Measurements from ENCODE around the gene ASB13. TPM values are rescaled to one million over a fixed set of nuclear protein-coding genes. Genes with fewer than 3 reads are reported as not detected.

Gene ASB13
- total and polyA plus RNA-seq, 2 of the 13 experiments (the other 11 are each of a cell fraction or from before 2014, with no cell fraction given) = 9.3 to 15.4 TPM

GRCh38 chr10:5659702-5660528 is 6.5 kb downstream of the ASB13 start (continued):
- TF ChIP-seq PBX3 (CRISPR knock-in tag; IDR thresholded peaks at IDR 0.05; ENCODE audit: borderline replicate concordance) (no peak), ZBTB40 (IDR thresholded peaks at IDR 0.05) (no peak), ZBTB40 (CRISPR knock-in tag; IDR thresholded peaks at IDR 0.05) (peak; percentile 25; the same call in 1 of the 2 replicates), YY1 (IDR thresholded peaks at IDR 0.05; ENCODE audit: insufficient read depth, insufficient replicate concordance, low read depth, low read length) (peak; percentile 74), HES4 (CRISPR knock-in tag; IDR thresholded peaks at IDR 0.05; ENCODE audit: borderline replicate concordance) (no peak; the same call in 1 of the 2 replicates), ZNF124 (CRISPR knock-in tag; IDR thresholded peaks at IDR 0.05) (peak; percentile 66; the same call in 1 of the 2 replicates), ZNF619 (CRISPR knock-in tag; IDR thresholded peaks at IDR 0.05) (no peak), NCOR1 (IDR thresholded peaks at IDR 0.05; ENCODE audit: borderline replicate concordance, low read length) (peak; percentile 58; the same call in 1 of the 2 replicates), U2AF1 (optimal IDR thresholded peaks at IDR 0.05; ENCODE audit: low read depth, low read length) (no peak), ELK4 (CRISPR knock-in tag; IDR thresholded peaks at IDR 0.05; ENCODE audit: borderline replicate concordance) (no peak), IRX3 (CRISPR knock-in tag; IDR thresholded peaks at IDR 0.05; ENCODE audit: borderline replicate concordance, low read depth) (no peak), NONO (IDR thresholded peaks at IDR 0.05) (no peak), NONO (CRISPR knock-in tag; conservative IDR thresholded peaks at IDR 0.05) (no peak)
